Skeletal muscle tissue (tissue), 4 donors: ENCODE measurements around the gene RASAL2. TPM values are rescaled to one million over a fixed set of nuclear protein-coding genes. Genes with fewer than 3 reads are reported as not detected.

Experiments used
- H3K27ac ChIP-seq: one replicate; pipeline ENCODE4 v1.7.0; 2013; ENCODE audit warnings: mild to moderate bottlenecking, low read depth, low read length, inconsistent platforms
- H3K27me3 ChIP-seq, 3 donors: one replicate each; pipeline ENCODE4 v1.7.0; 2013; ENCODE audit warnings: low read length in 3 of 3; ENCODE audit not compliant: control insufficient read depth in 3 of 3, insufficient read depth in 3 of 3
- H3K36me3 ChIP-seq, 3 donors: one replicate each; pipeline ENCODE4 v1.7.0; 2013; ENCODE audit warnings: low read length in 3 of 3; ENCODE audit not compliant: control insufficient read depth in 3 of 3, insufficient read depth in 3 of 3
- H3K4me1 ChIP-seq, 3 donors: one replicate each; pipeline ENCODE4 v1.7.0; 2013; ENCODE audit warnings: low read length in 3 of 3, mild to moderate bottlenecking in 3 of 3; ENCODE audit not compliant: control insufficient read depth in 3 of 3, insufficient read depth in 3 of 3
- H3K4me3 ChIP-seq, 3 donors: one replicate each; pipeline ENCODE4 v1.7.0; 2013; ENCODE audit warnings: low read length in 3 of 3
- H3K9ac ChIP-seq, 3 donors: one replicate each; pipeline ENCODE4 v1.7.0; 2013; ENCODE audit warnings: low read length in 3 of 3, mild to moderate bottlenecking in 3 of 3, moderate library complexity in 2 of 3, low read depth in 1 of 3
- H3K9me3 ChIP-seq, 3 donors: one replicate each; pipeline ENCODE4 v1.7.0; 2013; ENCODE audit warnings: low read length in 3 of 3; ENCODE audit not compliant: control insufficient read depth in 3 of 3
- total RNA-seq: library from RNA; depleted of rRNA; stranded (reverse); fragments of >200 nt; gene quantifications from one replicate; pipeline ENCODE4 v1.2.3, GENCODE V29; 2014
- donor health status: Osteomylitis.

The RASAL2 gene
- total RNA-seq, 1 donor from 2014 or later: 8.4 TPM

- Histone ChIP-seq H3K27me3 (no peaks in the 10 kb centered on the region), H3K27ac (no peak overlapping the region), H3K9ac (no peak overlapping the region), H3K4me1 (peaks cover 4 to 20% (median 19%) of the 10 kb centered on the region in 3 donors), H3K9me3 (no peaks in the 10 kb centered on the region), H3K36me3 (no peaks in the 10 kb centered on the region), H3K4me3 (no peak overlapping the region)
These were observed 1.7 kb upstream of the RASAL2 start for GRCh38 chr1:178091986-178092745.

GRCh38 chr1:178092878-178093493, 918 bp upstream of the RASAL2 start:
- Histone ChIP-seq H3K9me3 (no peaks in the 10 kb centered on the region), H3K27me3 (no peaks in the 10 kb centered on the region), H3K9ac (peak overlapping the region; percentile 80 to 84 (median 81)), H3K4me1 (peaks cover 4 to 21% (median 19%) of the 10 kb centered on the region in 3 donors), H3K4me3 (peak overlapping the region; percentile 79 to 92 (median 84)), H3K27ac (peak overlapping the region; percentile 67), H3K36me3 (no peaks in the 10 kb centered on the region)

- no peaks in the 10 kb centered on the region for H3K36me3 ChIP-seq
- peak overlapping the region; percentile 67 for H3K27ac ChIP-seq
- peak overlapping the region; percentile 80 to 84 (median 81) for H3K9ac ChIP-seq
- no peaks in the 10 kb centered on the region for H3K9me3 ChIP-seq
- peak overlapping the region; percentile 87 to 97 (median 92) for H3K4me3 ChIP-seq
- no peaks in the 10 kb centered on the region for H3K27me3 ChIP-seq
- peaks cover 7 to 23% (median 19%) of the 10 kb centered on the region in 3 donors for H3K4me1 ChIP-seq
These were observed 382 bp upstream of the RASAL2 start for GRCh38 chr1:178093494-178093950.

- H3K4me1 ChIP-seq: peaks cover 7 to 23% (median 19%) of the 10 kb centered on the region in 3 donors
- no peaks in the 10 kb centered on the region for H3K9me3 ChIP-seq
- peak overlapping the region; percentile 73 to 81 (median 80) for H3K9ac ChIP-seq
- H3K36me3 ChIP-seq: no peaks in the 10 kb centered on the region
- H3K4me3 ChIP-seq: peak overlapping the region; percentile 87 to 97 (median 92)
- peak overlapping the region; percentile 67 for H3K27ac ChIP-seq
- H3K27me3 ChIP-seq: no peaks in the 10 kb centered on the region
These were observed 1.1 kb downstream of the RASAL2 start for GRCh38 chr1:178094739-178095645.

GRCh38 chr1:178096421-178096820, 2.5 kb downstream of the RASAL2 start:
- Histone ChIP-seq H3K27ac (no peak overlapping the region), H3K4me3 (peak overlapping the region in 2 of 3 donors; percentile 6 to 97), H3K27me3 (no peaks in the 10 kb centered on the region), H3K36me3 (no peaks in the 10 kb centered on the region), H3K9me3 (no peaks in the 10 kb centered on the region), H3K9ac (peak overlapping the region in 1 of 3 donors; percentile 42), H3K4me1 (peaks cover 7 to 29% (median 19%) of the 10 kb centered on the region in 3 donors)

GRCh38 chr1:178098262-178098661, 4.4 kb downstream of the RASAL2 start:
- Histone ChIP-seq H3K27me3 (no peaks in the 10 kb centered on the region), H3K4me1 (peaks cover 7 to 20% (median 14%) of the 10 kb centered on the region in 3 donors), H3K9ac (no peak overlapping the region), H3K4me3 (peak overlapping the region in 1 of 3 donors; percentile 39), H3K27ac (no peak overlapping the region), H3K9me3 (no peaks in the 10 kb centered on the region), H3K36me3 (no peaks in the 10 kb centered on the region)

- Histone ChIP-seq H3K4me3 (no peak overlapping the region), H3K4me1 (peaks cover 0 to 9% (median 3%) of the 10 kb centered on the region in 3 donors), H3K27ac (no peak overlapping the region), H3K36me3 (no peaks in the 10 kb centered on the region), H3K9ac (no peak overlapping the region), H3K27me3 (no peaks in the 10 kb centered on the region), H3K9me3 (no peaks in the 10 kb centered on the region)
These were observed 7.3 kb downstream of the RASAL2 start for GRCh38 chr1:178101266-178101630.

GRCh38 chr1:178101654-178102053, 7.8 kb downstream of the RASAL2 start:
- Histone ChIP-seq H3K4me3 (no peak overlapping the region), H3K27ac (no peak overlapping the region), H3K4me1 (peaks cover 0 to 9% (median 3%) of the 10 kb centered on the region in 3 donors), H3K27me3 (no peaks in the 10 kb centered on the region), H3K9ac (no peak overlapping the region), H3K36me3 (no peaks in the 10 kb centered on the region), H3K9me3 (no peaks in the 10 kb centered on the region)

GRCh38 chr1:178102218-178102617, 8.3 kb downstream of the RASAL2 start:
- no peak overlapping the region for H3K27ac ChIP-seq
- H3K4me3 ChIP-seq: no peak overlapping the region
- no peaks in the 10 kb centered on the region for H3K27me3 ChIP-seq
- no peak overlapping the region for H3K9ac ChIP-seq
- no peaks in the 10 kb centered on the region for H3K36me3 ChIP-seq
- no peaks in the 10 kb centered on the region for H3K9me3 ChIP-seq
- peaks cover 0 to 9% (median 3%) of the 10 kb centered on the region in 3 donors for H3K4me1 ChIP-seq
